GM21576 (cell line): ENCODE measurements around the gene IFNA1.
"Not testable (repeated sequence)": the region's sequence is repeated elsewhere in the genome, so short reads cannot be mapped to it uniquely, and the experiment has no call there.

Source experiments
- ATAC-seq: cut with Tn5 transposase; IDR thresholded peaks from one replicate; pipeline ENCODE4 v1.9.1; 2021; ENCODE audit warnings: mild to moderate bottlenecking, moderate library complexity; ENCODE audit not compliant: unreplicated experiment

IFNA1 gene

DNA sequence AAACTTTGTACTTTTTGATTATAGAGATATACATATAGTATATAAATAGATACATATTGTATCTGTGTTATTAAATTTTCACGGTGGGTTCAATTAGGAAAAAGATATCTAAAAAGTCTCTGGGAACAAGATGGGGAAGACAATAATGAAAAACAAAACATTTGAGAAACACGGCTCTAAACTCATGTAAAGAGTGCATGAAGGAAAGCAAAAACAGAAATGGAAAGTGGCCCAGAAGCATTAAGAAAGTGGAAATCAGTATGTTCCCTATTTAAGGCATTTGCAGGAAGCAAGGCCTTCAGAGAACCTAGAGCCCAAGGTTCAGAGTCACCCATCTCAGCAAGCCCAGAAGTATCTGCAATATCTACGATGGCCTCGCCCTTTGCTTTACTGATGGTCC is at the start of gene IFNA1:
IFNA1 (plus strand) TSS at position 301 of the 400 bp plus-strand sequence; CDS start at position 370, 69 bp downstream.
- no peak for ATAC-seq

DNA sequence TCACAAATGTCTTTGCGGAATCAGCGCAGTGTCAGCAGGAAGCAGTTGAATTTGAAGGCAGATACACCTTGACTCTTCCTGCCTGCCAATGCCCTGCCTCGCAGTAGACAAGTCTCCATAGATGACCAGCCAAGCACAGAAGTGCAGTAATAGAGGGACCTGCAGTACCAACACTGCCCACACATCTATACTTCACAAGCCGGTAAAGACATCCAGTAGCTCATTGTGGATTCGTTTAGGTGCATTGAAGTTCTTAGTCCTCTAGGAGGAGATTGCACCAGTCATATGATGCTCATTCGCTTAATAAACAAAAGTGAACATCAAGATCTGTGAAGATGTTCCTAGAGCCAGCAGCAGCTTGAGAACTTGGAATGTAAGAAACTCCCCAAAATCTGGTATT is 48.0 kb upstream of the IFNA1 start:
- ATAC-seq = peak; percentile 69

DNA sequence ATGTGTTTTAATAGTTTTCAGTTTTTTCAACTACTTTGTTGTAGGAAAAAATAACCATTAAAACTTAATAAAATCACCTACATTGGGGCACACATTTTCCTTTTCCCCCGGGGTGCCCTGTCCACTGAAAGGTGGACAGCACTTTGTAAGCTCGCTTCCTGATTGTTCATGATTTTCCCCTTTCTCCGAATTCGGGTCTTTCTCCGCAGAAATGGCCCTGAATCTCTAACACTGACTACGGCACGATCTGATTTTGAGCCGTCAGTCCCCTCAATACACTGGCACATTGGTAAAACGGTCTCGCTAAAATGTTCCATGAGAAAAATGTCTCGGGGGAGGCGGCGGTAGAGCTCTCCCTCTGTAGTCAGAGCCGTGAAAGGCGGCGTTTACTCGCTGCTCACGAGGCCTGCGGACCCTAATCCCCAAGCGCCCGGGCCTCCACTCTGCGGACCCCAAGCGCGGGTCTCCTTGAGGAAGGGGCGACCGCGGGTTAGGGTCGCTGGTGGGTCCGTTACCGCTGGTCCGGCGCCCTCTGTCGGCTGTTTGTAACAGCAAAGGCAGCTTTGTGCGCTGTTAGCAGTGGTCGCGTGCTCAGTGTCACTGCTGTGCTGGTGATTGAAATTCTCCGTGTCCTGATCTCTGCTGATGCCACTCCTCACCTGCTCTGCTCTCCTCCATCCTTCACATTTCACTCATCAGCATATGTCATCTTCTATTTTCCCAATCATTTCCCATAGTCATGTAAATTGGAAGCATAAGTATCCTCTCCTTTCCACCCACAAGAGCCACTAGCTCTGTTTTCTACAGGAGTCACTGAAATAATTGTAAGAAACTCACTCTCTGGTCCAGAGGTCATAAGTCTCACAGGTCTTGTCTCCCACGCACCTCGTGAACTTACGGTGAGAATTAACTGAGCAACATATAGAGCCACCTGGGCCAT is 44.2 kb upstream of the IFNA1 start:
- ATAC-seq = peak; percentile 77

DNA sequence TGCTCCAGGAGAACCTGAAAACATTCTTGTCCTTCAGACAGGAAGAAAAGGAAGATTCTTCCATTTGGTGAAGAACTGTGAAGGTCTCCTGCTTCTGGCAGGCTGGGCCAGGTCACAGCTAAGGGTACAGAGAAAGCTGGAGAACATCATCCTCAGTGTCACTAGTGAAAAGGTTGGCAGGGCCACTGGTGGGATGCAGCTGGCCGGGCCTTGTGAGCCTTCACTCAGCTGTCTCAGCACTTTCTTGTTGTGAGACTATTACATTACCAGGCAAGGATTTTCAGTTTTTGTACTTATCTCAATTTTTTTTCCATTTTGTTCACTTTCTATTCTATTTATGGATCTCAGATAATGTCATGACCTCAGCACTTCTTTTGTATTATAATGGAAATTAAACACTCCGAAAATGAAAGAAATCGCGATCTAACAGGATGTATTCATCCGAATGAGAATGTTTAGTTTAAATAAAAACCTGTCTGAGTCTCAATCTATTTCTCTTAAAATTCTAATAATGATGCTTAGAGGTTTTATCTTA is 41.2 kb upstream of the IFNA1 start:
- no peak for ATAC-seq

DNA sequence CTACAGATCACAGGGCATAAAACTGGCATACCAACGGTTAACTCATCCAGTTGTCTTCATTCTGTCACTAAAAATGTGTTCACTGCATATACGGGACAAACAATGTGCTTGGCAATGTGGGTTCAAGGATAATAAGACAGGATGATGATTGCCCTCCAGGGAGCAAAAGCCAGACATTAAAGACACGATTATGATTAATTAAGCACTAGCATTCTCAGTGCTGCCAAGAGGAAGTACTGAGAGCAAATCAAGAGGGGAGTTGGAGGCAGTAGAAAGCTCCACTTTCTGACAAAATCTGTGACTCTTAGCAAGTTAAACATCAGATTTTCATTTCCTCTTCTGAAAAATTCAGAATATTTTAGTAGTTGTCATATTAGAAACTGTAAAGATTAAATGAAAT is 40.3 kb upstream of the IFNA1 start:
- ATAC-seq = no peak

DNA sequence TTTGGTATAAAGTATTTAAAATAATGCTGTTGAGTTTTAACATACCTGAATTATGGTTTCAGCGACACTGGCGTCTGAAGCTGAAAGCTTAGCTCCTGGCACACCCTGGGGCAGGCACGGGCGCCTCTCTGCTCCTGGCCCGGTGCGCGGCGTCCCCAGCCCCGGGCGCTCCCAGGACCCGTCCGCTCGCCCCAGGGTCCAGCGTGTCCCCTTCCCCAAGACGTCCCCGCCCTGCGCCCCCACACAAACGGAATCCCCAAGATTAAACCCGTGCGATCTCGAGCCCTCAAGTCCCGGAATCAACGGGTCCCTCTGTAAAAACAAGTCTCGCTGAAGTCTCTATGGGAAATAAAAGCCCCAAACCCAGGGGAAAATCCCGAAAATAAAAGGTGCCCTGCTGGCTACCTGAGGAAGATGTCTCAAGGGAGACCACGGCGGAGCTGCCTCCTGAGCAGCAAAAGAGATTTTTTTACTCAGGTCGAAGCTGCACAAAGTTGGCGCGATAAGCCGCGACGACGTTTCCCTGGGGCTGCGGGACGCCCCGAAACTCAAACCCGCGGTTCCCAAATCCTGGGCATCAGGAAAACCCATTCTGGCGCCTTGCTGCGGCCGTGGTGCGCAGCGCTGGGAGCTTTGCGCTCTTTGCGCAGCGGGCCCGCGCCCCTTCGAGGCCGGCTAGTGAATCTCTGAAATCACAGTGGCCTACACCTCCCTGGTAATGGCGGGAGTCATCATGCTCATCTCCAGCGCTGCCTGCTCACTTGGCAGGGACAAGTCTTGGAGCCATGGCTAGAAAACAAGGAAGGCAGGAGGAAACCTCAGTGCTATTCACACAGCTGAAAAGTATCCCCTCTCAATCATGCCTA is 37.6 kb upstream of the IFNA1 start:
- peak; percentile 58 for ATAC-seq

DNA sequence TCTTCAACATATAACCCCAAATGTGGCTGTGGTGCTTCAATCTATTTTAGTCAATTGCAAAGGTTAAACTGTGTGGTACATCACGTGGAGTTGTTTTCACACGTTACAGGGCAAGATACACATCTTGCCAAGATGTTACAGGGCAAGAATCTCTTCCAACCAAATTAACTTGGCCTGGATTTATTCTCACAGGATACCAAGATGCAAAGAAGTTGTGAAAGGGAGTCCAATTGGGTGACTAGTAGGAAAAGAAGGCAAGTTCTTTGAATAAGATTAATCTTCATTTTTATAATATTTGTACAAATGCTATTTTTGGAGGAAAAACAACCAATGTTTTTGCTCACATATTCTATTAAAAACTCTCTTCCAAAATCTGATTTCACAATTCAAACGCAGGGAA is 36.1 kb upstream of the IFNA1 start:
- ATAC-seq = no peak

DNA sequence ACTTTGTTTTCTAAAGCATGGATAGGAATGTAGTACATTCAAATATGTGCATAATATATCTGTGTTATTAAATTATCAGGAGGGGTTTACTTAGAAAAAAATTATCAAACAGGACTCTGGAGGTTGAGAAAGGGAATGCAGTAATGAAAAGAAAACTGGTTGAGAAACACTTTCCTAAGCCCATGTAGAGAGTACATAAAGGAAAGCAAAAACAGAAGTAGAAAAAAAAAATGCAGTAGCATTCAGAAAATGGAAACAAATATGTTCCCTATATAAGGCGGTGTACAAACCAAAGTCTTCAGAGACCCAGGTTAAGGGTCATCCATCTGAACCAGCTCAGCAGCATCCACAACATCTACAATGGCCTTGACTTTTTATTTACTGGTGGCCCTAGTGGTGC is 31.4 kb upstream of the IFNA1 start, which contains the start of gene IFNA8:
IFNA8 (plus strand) TSS at position 301 of the 400 bp plus-strand sequence; CDS start at position 361, 60 bp downstream.
- no peak for ATAC-seq

DNA sequence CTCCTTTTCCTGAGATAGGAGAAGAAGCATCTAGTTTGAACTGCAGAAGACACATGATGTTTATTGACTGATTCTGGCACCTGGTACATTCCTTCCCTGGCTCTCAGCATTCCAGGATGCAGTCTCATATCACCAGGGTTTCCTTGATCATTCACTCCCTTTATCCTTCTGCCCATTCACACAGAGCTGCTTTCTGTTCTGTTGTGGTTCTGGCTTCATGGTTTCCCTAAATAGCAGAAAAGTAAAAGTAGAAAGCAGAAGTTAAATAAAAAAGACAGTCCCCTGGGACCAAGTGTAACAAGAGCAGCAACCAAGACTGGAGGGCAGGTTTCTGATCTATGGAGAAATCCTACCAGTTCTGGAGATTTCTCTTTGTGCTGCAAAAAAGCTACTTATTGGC is 28.1 kb upstream of the IFNA1 start:
- ATAC-seq = peak; percentile 46

DNA sequence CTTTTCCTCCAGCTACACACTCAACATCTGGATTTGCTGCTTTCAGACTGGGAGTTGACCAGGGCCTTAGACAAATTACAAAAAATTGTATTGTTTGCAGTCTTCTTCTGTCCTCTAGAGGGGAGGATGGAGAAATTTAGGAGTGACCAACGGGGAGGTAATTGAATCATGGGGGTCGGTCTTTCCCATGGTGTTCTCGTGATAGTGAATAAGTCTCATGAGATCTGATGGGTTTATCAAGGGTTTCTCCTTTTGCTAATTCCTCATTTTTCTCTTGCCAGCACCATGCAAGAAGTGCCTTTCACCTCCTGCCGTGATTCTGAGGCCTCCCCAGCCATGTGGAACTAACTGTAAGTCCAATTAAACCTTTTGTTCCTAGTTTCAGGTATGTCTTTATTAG is 27.1 kb upstream of the IFNA1 start:
- ATAC-seq = no peak

DNA sequence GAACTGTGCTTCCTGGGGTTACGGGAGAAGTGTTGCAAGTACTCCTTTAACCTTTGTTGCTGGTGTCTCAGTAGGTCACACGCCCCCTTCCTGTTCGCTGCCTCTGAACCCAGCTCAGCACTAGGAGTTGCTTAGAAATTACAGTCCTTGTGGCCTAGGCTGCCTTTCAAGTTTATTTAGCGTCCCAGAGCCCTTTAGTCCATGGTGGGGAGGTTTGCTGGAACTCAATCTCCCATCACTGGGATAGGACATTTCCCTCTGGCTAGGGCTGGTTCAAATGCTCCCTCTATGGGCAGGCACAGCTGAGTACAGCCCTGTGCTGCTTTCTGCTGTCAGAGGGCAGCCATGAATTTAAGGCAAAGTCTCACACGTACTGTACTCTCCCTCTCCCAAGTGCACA is 26.6 kb upstream of the IFNA1 start:
- no peak for ATAC-seq

DNA sequence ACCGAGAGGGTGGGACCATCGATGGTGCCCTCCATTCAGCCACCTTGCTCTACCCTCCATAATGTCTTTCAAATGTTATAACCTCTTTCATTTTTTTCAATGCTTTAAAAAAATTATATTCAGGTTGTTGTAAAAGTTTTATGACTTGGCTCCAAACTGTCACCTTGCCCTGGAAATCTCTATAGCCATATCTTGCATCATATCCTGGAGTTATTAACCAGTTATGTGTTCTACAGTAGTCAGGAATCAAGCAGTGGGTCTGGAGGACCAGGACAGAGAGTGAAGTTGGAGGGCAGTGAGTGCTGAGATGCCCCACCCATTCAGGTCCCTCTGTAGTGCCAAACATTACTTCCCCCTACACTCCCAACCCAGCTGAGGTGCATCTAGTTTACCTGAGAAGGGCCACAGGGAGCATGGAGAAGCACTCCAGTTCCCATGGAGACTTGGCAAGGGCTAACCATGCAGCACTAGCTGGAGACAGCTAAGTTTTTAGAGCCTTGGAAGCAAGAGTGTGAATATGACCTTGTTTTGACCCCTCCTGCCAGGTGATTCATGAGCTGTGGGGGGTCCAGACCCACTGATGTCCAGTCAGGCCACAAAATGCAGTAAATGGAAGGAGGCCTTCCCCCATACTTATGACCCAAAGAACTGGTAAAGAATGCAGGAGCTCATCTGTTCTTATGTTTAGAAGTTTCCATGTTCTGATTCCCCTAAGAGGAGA is 25.9 kb upstream of the IFNA1 start:
- ATAC-seq = no peak

DNA sequence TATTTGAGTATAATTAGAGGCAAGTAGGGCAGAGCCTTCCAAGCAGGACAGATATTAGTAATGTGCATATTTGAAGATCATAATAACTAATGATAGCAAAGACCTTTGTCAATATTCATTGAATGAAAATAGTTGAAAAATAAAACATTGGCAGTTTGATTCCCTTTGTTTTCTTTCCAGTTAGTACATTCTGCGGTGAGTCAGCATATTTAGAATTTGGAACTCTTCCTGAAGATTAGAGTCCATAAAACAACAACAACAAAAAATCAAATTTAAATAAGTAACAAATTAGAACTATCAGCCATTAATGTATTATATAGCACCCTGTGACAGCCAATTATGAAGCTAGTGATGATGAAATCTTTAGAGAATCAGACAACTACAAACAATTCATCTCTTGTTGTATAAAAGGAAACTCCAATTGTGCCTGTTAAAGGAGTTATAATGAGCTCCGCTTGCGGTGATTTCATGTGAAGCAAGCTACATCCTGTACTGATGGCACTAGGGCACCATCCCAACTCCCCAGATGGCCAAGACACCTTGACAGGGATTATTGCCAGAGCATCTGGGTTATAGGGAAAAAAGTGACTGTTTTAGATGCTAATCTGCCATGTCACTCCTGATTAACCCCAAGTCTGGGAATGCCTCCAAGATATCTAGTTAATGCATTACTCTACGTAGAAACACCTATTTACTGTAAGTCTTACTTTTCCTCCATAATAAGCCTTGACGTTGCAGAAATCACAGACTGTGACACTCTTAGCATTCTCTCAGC is 24.6 kb upstream of the IFNA1 start:
- no peak for ATAC-seq

DNA sequence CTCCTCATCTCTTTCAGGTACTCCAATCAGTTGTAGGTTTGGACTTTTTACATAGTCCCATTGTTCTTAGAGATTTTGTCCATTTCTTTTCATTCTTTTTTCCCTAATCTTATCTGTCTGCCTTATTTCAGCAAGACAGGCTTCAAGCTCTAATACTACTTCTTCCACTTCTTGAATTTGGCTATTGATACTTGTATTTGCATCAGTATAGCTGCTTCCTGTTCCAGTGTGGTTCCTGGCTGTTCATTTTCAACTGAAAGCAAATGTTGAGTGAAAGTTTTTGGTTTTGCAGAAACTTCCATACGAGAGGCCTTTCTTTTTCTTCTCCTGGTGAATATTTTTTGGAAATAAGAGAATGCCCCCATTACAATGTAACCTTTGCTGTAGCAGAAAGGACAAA is 12.0 kb upstream of the IFNA1 start:
- peak; percentile 46 for ATAC-seq

DNA sequence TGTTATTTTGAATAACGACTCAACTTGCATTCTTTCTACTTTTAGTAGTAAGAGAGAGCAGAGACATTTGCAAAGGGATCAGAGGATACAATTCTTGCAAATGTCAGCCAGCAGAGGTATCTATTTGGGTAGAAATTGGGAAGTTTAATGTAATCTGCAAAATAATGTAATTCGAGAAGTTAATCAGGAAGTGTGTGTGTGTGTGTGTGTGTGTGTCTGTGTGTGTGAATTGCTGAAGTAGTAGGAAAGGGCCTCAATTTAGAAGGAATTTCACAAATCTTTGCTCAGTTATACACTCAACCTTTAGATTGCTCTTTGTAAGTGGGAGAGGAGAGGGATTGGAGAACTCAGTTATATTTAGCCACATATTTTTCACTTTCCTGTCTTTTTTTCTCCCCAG is 11.0 kb upstream of the IFNA1 start:
- ATAC-seq = no peak

DNA sequence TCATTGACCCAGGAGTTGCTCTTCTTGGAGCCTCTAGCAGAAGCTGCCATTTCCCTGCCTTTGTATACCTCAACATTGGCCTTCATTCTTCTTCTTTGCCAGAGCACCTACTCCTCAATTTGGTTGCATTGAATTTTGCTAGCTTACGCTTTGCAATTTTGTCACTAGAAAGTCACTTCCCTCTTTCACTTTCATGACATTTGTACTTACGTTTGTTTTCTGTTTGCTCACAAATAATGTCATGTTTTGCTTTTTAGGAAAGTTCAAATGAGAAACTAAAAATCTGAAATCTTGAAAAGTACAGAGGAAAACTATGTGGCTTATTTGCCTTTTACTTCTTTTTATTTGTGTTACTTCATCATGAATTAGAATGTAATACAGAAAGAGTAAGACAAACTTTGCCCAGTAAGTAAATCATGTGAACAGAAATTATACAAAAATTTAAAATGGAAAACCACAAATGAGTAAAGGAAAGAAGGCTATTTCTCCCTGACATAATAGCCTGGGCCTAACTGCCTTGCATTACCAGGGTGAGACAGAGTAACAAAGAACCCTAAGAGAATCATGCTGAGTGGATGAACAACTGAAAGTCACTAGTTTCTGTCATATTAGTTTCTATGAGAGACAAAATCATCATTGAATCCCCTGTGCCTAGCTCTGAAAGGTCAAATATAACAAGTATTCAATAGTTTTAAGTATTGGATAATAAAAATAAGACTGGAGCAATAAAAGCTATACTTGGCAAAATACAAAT is 7.4 kb upstream of the IFNA1 start:
- ATAC-seq = peak; percentile 58

DNA sequence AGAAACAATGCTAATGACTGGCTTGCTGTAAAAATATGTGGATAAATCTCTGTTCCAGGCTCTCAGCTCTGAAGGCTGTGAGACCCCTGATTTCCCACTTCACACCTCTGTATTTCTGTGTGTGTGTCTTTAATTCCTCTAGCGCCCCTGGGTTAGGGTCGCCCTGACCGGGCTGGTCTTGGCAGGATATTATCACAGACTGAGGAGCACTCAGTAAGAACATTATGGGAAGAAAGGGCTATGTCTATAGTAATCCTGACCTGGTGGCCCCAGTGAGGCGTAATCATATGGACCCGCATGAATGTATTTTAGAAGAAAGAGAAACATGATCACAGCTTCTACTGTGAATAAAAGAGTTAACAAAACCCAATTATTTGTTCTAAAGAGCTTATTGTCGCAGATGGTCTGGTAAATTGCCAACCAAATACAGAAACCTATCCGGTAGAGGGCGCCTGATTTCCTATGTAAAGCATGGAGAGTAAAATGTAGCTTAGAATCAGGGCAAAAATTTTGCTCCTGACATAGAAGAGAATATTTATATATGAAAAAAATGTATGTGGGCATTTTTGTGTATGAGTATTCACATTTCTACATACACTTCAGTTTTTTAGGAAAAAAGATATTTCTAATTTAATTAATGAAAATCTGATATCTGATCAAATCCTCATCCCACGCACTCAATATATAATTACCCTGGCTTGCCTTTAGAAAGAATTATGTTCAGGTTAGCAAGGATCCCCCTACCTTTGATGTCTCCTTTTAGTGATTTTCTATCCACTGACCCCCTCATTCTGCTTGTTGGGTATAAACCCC is 5.8 kb upstream of the IFNA1 start:
- no peak for ATAC-seq

DNA sequence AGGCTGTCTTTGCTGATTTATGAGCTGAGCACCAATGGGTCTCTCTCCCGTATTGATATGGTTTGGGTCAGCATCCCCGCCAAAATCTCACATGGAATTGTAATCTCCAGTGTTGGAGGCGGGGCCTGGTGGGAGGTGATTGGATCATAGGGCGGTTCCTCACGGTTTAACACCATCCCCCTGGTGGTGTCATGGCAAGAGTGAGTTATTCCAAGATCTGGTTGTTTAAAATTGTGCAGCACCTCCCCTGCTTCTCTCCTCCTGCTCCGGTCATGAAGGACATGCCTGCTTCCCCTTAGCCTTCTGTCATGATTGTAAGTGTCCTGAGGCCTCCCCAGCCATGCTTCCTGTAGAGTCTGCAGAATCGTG is 5.2 kb upstream of the IFNA1 start:
- not testable (repeated sequence) for ATAC-seq
